Right lobe of liver (tissue), 4 donors: ENCODE results near the gene CIRBP.
"Not testable (repeated sequence)": the region's sequence is repeated elsewhere in the genome, so short reads cannot be mapped to it uniquely, and the experiment has no call there.

Experiments used
- POLR2A ChIP-seq: fragments of 450-650 bp; IDR thresholded peaks from one replicate; pipeline ENCODE4 v1.6.1; 2017; ENCODE audit warnings: antibody characterized with exemption, mild to moderate bottlenecking
- TF ChIP-seq, protein P1 (sequence below), 4 donors: fragments of 200-600 bp in 3 of 4; fragments of 450-650 bp in 1 of 4; IDR thresholded peaks; one replicate each; pipeline versions ENCODE4 v1.5.1 to v1.8.0; 2016 to 2022; ENCODE audit warnings: antibody characterized with exemption in 4 of 4, mild to moderate bottlenecking in 2 of 4
- donor health status: DM: no; HTN: no; CAD: no.
- donor health status: DM: no; HTN: no; CAD: no.
- donor health status: DM: no; HTN: yes; CAD: no.

DNA sequence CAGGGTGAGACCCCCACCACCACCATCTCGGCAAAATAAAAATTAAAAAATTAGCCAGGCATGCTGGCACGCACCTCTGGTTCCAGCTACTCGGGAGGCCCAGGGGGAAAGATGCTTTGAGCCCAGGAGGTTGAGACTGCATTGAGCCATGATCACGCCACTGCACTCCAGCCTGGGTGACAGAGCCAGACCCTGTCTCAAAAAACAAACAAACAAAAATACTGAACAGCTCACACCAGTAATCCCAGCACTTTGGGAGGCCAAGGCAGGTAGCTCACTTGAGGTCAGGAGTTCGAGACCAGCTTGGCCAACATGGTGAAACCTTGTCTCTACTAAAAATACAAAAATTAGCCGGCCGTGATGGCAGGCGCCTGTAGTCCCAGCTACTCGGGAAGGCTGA lies 36.2 kb downstream of the CIRBP start:
- TF ChIP-seq, protein P1, sequence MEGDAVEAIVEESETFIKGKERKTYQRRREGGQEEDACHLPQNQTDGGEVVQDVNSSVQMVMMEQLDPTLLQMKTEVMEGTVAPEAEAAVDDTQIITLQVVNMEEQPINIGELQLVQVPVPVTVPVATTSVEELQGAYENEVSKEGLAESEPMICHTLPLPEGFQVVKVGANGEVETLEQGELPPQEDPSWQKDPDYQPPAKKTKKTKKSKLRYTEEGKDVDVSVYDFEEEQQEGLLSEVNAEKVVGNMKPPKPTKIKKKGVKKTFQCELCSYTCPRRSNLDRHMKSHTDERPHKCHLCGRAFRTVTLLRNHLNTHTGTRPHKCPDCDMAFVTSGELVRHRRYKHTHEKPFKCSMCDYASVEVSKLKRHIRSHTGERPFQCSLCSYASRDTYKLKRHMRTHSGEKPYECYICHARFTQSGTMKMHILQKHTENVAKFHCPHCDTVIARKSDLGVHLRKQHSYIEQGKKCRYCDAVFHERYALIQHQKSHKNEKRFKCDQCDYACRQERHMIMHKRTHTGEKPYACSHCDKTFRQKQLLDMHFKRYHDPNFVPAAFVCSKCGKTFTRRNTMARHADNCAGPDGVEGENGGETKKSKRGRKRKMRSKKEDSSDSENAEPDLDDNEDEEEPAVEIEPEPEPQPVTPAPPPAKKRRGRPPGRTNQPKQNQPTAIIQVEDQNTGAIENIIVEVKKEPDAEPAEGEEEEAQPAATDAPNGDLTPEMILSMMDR (IDR thresholded peaks at IDR 0.05) = not testable (repeated sequence)
- TF ChIP-seq POLR2A = not testable (repeated sequence)
